Osteocyte (in vitro differentiated cells): ENCODE measurements around the gene AGXT. TPM values are rescaled to one million over a fixed set of nuclear protein-coding genes. Genes with fewer than 3 reads are reported as not detected.

ENCODE experiments used
- DNase-seq: peaks from one replicate; pipeline ENCODE4 v3.0.0; 2021; ENCODE audit warnings: mixed read lengths; ENCODE audit not compliant: unreplicated experiment; ENCODE audit errors: extremely low spot score
- H3K27ac Mint-ChIP-seq: one replicate; pipeline ENCODE4 v1.8.0; 2021; ENCODE audit warnings: mild to moderate bottlenecking, mixed read lengths; ENCODE audit not compliant: unreplicated experiment
- H3K27me3 Mint-ChIP-seq: one replicate; pipeline ENCODE4 v1.8.0; 2021; ENCODE audit warnings: mixed read lengths; ENCODE audit not compliant: unreplicated experiment
- H3K36me3 Mint-ChIP-seq: one replicate; pipeline ENCODE4 v1.8.0; 2021; ENCODE audit warnings: mixed read lengths; ENCODE audit not compliant: unreplicated experiment
- H3K4me1 Mint-ChIP-seq: one replicate; pipeline ENCODE4 v1.8.0; 2021; ENCODE audit warnings: mixed read lengths; ENCODE audit not compliant: unreplicated experiment
- H3K4me3 Mint-ChIP-seq: one replicate; pipeline ENCODE4 v1.8.0; 2021; ENCODE audit warnings: mild to moderate bottlenecking, moderate library complexity, mixed read lengths; ENCODE audit not compliant: unreplicated experiment
- H3K9me3 Mint-ChIP-seq: one replicate; pipeline ENCODE4 v1.8.0; 2021; ENCODE audit warnings: mixed read lengths; ENCODE audit not compliant: unreplicated experiment
- CTCF ChIP-seq: fragments of 200-600 bp; sonication (generic); IDR thresholded peaks from 2 replicates; pipeline ENCODE4 v1.5.0; 2021; ENCODE audit warnings: antibody characterized with exemption, mild to moderate bottlenecking, moderate library complexity
- total RNA-seq: library from RNA; stranded (reverse); gene quantifications from 2 replicates; pipeline ENCODE4 v1.2.1, GENCODE V29; 2021

The AGXT gene
- total RNA-seq, 1 donor from 2014 or later = not detected

- H3K4me1 Mint-ChIP-seq = peaks cover 5% of the 10 kb centered on the region
- H3K4me3 Mint-ChIP-seq = no peak overlapping the region
- H3K27me3 Mint-ChIP-seq = peaks cover 4% of the 10 kb centered on the region
- no peaks in the 10 kb centered on the region for H3K36me3 Mint-ChIP-seq
- peak; percentile 73 for DNase-seq
- no peak overlapping the region for H3K27ac Mint-ChIP-seq
- no peak for TF ChIP-seq CTCF
- no peaks in the 10 kb centered on the region for H3K9me3 Mint-ChIP-seq
Observed at GRCh38 chr2:240922245-240922981, 53.8 kb downstream of the AGXT start.

DNA sequence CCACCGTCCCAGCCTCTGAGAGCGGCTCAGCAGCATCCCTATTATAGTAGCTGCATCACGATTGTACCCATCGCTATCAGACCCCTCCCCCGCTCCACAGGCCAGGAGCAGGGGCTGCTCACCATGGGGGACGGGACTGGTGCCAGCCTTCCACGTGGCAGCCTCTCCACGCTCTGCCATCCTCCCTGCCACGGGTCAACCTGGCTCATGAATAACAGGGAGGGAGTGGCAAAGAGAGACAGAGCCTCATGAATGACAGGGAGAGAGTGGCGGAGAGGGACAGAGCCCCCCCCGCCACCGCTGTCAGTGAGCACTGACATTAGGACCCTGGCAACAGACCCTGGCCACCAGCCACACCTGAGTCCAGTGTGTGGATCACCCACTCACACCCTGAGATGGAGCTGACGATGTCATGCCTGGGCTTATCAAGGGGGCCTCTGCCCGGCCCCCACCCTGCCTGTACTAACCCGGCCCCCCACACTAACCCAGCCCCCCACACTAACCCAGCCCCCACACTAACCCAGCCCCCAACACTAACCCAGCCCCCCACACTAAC, 54.4 kb downstream of the AGXT start:
- no peak overlapping the region for H3K27ac Mint-ChIP-seq
- no peak for DNase-seq
- H3K27me3 Mint-ChIP-seq = peaks cover 6% of the 10 kb centered on the region
- peaks cover 2% of the 10 kb centered on the region for H3K36me3 Mint-ChIP-seq
- H3K9me3 Mint-ChIP-seq = peaks cover 2% of the 10 kb centered on the region
- H3K4me3 Mint-ChIP-seq = no peak overlapping the region
- TF ChIP-seq CTCF = no peak
- peaks cover 5% of the 10 kb centered on the region for H3K4me1 Mint-ChIP-seq

GRCh38 chr2:240925191-240925567, 56.6 kb downstream of the AGXT start:
- no peak overlapping the region for H3K4me3 Mint-ChIP-seq
- DNase-seq = peak; percentile 83
- H3K36me3 Mint-ChIP-seq = peaks cover 3% of the 10 kb centered on the region
- no peak overlapping the region for H3K27ac Mint-ChIP-seq
- peaks cover 16% of the 10 kb centered on the region for H3K27me3 Mint-ChIP-seq
- peaks cover 5% of the 10 kb centered on the region for H3K4me1 Mint-ChIP-seq
- peaks cover 5% of the 10 kb centered on the region for H3K9me3 Mint-ChIP-seq
- TF ChIP-seq CTCF = no peak

DNA sequence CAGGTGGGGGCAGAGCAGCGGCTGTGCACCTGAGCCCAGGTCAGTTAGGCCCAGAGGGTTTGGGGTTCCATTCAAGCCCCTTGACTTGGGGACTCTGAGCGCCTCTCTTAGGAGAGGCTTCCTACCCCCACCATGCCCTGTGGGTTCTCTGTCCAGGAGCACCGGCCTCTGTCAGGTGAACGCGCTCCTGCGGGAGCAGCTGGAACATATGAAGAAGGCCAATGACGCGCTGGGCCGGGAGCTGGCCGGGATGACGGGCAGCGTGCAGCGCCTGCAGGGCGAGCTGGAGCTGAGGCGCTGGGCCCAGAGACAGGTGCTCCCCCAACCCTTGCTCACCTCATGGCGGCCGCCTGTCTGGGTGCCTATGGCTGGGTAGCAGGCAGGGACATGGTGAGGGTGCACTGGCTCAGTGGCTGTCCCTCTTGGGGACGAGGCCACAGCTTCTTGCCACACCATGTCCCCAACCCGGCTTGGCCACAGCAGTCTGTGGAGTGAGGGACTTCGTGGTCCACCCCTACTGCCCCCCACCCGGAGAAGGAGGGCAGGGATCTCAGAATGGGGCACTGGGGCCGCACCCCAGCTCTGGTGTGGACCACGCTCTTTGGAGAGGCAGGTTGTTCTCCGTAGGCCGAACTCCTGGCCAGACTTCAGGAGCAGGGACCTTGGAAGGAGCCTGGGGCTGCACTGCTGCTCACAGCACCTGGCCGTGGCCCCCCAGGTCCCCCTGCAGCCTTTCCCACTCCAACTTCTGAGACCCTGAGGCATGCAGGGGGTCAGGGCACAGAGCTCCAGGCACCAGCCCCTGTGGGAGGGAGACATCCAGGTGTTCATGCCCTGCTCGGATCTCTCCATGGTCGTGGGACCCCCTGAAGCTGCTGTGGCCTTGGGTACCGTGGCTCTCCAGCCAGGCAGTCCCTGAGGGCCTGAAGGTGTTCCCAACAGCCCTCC, 57.2 kb downstream of the AGXT start:
- TF ChIP-seq CTCF = no peak
- Mint-ChIP-seq H3K9me3 (peaks cover 5% of the 10 kb centered on the region), H3K4me1 (peaks cover 5% of the 10 kb centered on the region), H3K27me3 (peaks cover 16% of the 10 kb centered on the region), H3K36me3 (peaks cover 3% of the 10 kb centered on the region), H3K27ac (no peak overlapping the region), H3K4me3 (no peak overlapping the region)
- DNase-seq = peak; percentile 76
